K562 (cell line): ENCODE measurements around the gene SIGLEC14. TPM values are rescaled to one million over a fixed set of nuclear protein-coding genes. Genes with fewer than 3 reads are reported as not detected.

ENCODE experiments used
- ATAC-seq: fragments of 200-7000 bp; cut with Tn5 transposase; 3 replicates; pipeline ENCODE4 v1.9.1; 2020; ENCODE audit warnings: moderate library complexity
- BruUV-seq: library from RNA; stranded (reverse); fragments of 400-500 nt; replicated peaks from 2 replicates; lab custom pipeline; 2021; lab: Mats Ljungman, UMichigan
- CTCF ChIA-PET: fragments of 300-600 bp; formaldehyde crosslinking; extraction: SDS; loops from one replicate; lab custom pipeline; 2021; ENCODE audit warnings: low intra/inter-chr PET ratio; lab: Yijun Ruan, JAX
- POLR2A ChIA-PET: fragments of 300-600, 350-650 bp; sonication (Branson Sonifier 250); formaldehyde crosslinking; extraction: SDS; loops from one replicate; lab custom pipeline; 2021; ENCODE audit warnings: antibody characterized with exemption, inconsistent platforms; lab: Yijun Ruan, JAX
- DNase-seq, 4 experiments: peaks; one replicate each; pipeline versions ENCODE4 v3.0.0 to v3.0.0-alpha.2; 2011 to 2018; ENCODE audit warnings: low spot score in 3 of 4, mixed read lengths in 3 of 4; ENCODE audit errors: extremely low read depth in 1 of 4
- FAIRE-seq: peaks from 2 replicates; lab custom pipeline; 2011; peaks lifted over from hg19 to GRCh38; lab: Jason Lieb, UNC
- H2AFZ ChIP-seq: 2 replicates; pipeline ENCODE4 v1.6.0; 2011; ENCODE audit warnings: low read depth, low read length, control low read depth, inconsistent platforms
- H3K27ac ChIP-seq: fragments of 200-600 bp; 3 replicates; pipeline ENCODE4 v1.8.0; 2011; ENCODE audit warnings: low read depth, mild to moderate bottlenecking, control low read depth, inconsistent platforms, low read length, moderate library complexity, mixed read lengths; ENCODE audit errors: extremely low read depth
- H3K27me3 ChIP-seq, 2 experiments: fragments of 300-600 bp in 1 of 2; 2 replicates in 1 of 2; 3 replicates in 1 of 2; pipeline versions ENCODE4 v1.6.0 to v1.8.0; 2011; ENCODE audit warnings: inconsistent platforms in 2 of 2, low read length in 2 of 2, mild to moderate bottlenecking in 1 of 2, mixed read lengths in 1 of 2, moderate library complexity in 1 of 2; ENCODE audit not compliant: control insufficient read depth in 2 of 2, insufficient read depth in 2 of 2
- H3K36me3 ChIP-seq: fragments of 300-600 bp; 3 replicates; pipeline ENCODE4 v1.8.0; 2011; ENCODE audit warnings: mild to moderate bottlenecking, low read length, inconsistent platforms; ENCODE audit not compliant: control insufficient read depth, insufficient read depth
- H3K4me1 ChIP-seq, 2 experiments: fragments of 200-600 bp in 1 of 2; replicated peaks in 1 of 2; 2 replicates in 1 of 2; 3 replicates in 1 of 2; pipeline versions ENCODE4 v1.5.1 to v1.8.0; 2011; ENCODE audit warnings: inconsistent platforms in 2 of 2, low read length in 2 of 2, mild to moderate bottlenecking in 1 of 2, mixed read lengths in 1 of 2, moderate library complexity in 1 of 2; ENCODE audit not compliant: control insufficient read depth in 2 of 2, insufficient read depth in 2 of 2
- H3K4me2 ChIP-seq: 2 replicates; pipeline ENCODE4 v1.6.1; 2011; ENCODE audit warnings: low read length, control low read depth, inconsistent platforms, mixed read lengths; ENCODE audit not compliant: insufficient read depth
- H3K4me3 ChIP-seq: fragments of 200-600 bp; sonication (generic), shearing (Covaris generic); 2 replicates; pipeline ENCODE4 v1.5.1; 2016; ENCODE audit warnings: control low read depth, inconsistent platforms
- H3K79me2 ChIP-seq: fragments of 200-600 bp; 3 replicates; pipeline ENCODE4 v1.8.0; 2011; ENCODE audit warnings: low read length, inconsistent platforms; ENCODE audit not compliant: control insufficient read depth, insufficient read depth
- H3K9ac ChIP-seq, 2 experiments: 2 replicates each; pipeline versions ENCODE4 v1.6.0 to v1.6.1; 2011; ENCODE audit warnings: low read depth in 2 of 2, low read length in 2 of 2, control low read depth in 1 of 2, inconsistent platforms in 1 of 2, mild to moderate bottlenecking in 1 of 2, mixed read lengths in 1 of 2; ENCODE audit not compliant: insufficient read depth in 1 of 2
- H3K9me1 ChIP-seq: one replicate; pipeline ENCODE4 v1.6.0; 2011; ENCODE audit warnings: inconsistent platforms, mild to moderate bottlenecking, low read length, moderate library complexity; ENCODE audit not compliant: control insufficient read depth, insufficient read depth
- H3K9me3 ChIP-seq: replicated peaks from 2 replicates; pipeline ENCODE4 v1.5.1; 2011; ENCODE audit warnings: low read depth, low read length, inconsistent platforms; ENCODE audit not compliant: control insufficient read depth, insufficient read depth
- H4K20me1 ChIP-seq: replicated peaks from 2 replicates; pipeline ENCODE4 v1.6.1; 2011; ENCODE audit warnings: low read length, inconsistent platforms, mixed read lengths; ENCODE audit not compliant: control insufficient read depth, insufficient read depth
- COPS2 ChIP-seq: fragments of 450-650 bp; conservative IDR thresholded peaks from 2 replicates; pipeline ENCODE4 v1.6.1; 2016; ENCODE audit warnings: mild to moderate bottlenecking, moderate library complexity
- ELK3 ChIP-seq: fragments of 450-650 bp; formaldehyde crosslinking; IDR thresholded peaks from 2 replicates; pipeline ENCODE4 v1.4.0; 2020; ENCODE audit warnings: mild to moderate bottlenecking
- FOXJ2 ChIP-seq: fragments of 200-800 bp; sonication (Bioruptor generic); IDR thresholded peaks from 2 replicates; pipeline ENCODE4 v1.6.1; 2016; ENCODE audit warnings: missing genetic modification characterization, missing compliant biosample characterization
- GABPB1 ChIP-seq: sonication (generic); formaldehyde crosslinking; IDR thresholded peaks from 2 replicates; pipeline ENCODE4 v1.8.0; 2022; ENCODE audit warnings: mild to moderate bottlenecking, missing genetic modification reagents
- PCBP1 ChIP-seq: fragments of 200-400 bp; formaldehyde crosslinking; IDR thresholded peaks from 2 replicates; pipeline ENCODE4 v1.6.1; 2018; ENCODE audit warnings: mild to moderate bottlenecking, low read depth, low read length; ENCODE audit not compliant: poor library complexity, severe bottlenecking
- PRDM10 ChIP-seq: fragments of 450-650 bp; IDR thresholded peaks from 2 replicates; pipeline ENCODE4 v1.6.1; 2018; ENCODE audit not compliant: partially characterized antibody
- PTTG1 ChIP-seq: fragments of 450-650 bp; IDR thresholded peaks from 2 replicates; pipeline ENCODE4 v1.6.1; 2016; ENCODE audit warnings: low read depth, mild to moderate bottlenecking, missing genetic modification characterization, missing compliant biosample characterization
- SIRT6 ChIP-seq: IDR thresholded peaks from one replicate; pipeline ENCODE4 v1.6.1; 2012; ENCODE audit warnings: low read depth, mild to moderate bottlenecking, control low read depth, inconsistent platforms, low read length, moderate library complexity
- SREBF2 ChIP-seq: sonication (generic); formaldehyde crosslinking; IDR thresholded peaks from 2 replicates; pipeline ENCODE4 v1.4.0; 2020; ENCODE audit warnings: mild to moderate bottlenecking, missing genetic modification reagents
- TFE3 ChIP-seq: fragments of 450-650 bp; formaldehyde crosslinking; IDR thresholded peaks from 2 replicates; pipeline ENCODE4 v1.4.0; 2020; ENCODE audit warnings: mild to moderate bottlenecking, mixed read lengths
- USF1 ChIP-seq: sonication (generic); formaldehyde crosslinking; IDR thresholded peaks from 2 replicates; pipeline ENCODE4 v1.9.0; 2022; ENCODE audit warnings: mild to moderate bottlenecking, missing genetic modification reagents
- WGBS: fragments of 100-300 bp; shearing (Covaris generic); methylation state at CpG from one replicate; pipeline ENCODE4 v1.1.6; 2016; ENCODE audit warnings: low coverage, mixed read lengths; ENCODE audit not compliant: insufficient coverage; ENCODE audit errors: missing lambda C conversion rate; 5-methylcytosine and 5-hydroxymethylcytosine counted together
- in situ Hi-C: fragments of 300-500 bp; cut with MboI; formaldehyde crosslinking; loops from 4 replicates; pipeline ENCODE4 v1.15.0; 2018; ENCODE audit warnings: inconsistent platforms, mixed read lengths
- intact Hi-C: fragments of 100-400 bp; cut with micrococcal nuclease; formaldehyde crosslinking; loops from 2 replicates; pipeline ENCODE4 v1.14.2; 2022
- polyA plus RNA-seq, 8 experiments: library from polyadenylated mRNA; depleted of rRNA in 4 of 8; stranded (reverse) in 5 of 8; unstranded in 3 of 8; fragments of >200 nt; fragmentation: Nextera tagmentation in 2 of 8; fragmentation: Illumina TruSeq in 1 of 8; extraction: Ambion mirVana in 2 of 8; extraction: Trizol in 1 of 8; gene quantifications; 2 replicates each; pipeline versions ENCODE4 v1.2.1 to v1.2.3, GENCODE V29; 2011 to 2014; ENCODE audit warnings: inconsistent platforms in 1 of 8, missing spikeins in 1 of 8
- total RNA-seq, 7 experiments: library from RNA; depleted of rRNA in 6 of 7; stranded (reverse); fragments of >200 nt in 6 of 7; fragmentation: Illumina TruSeq in 2 of 7; extraction: Trizol in 2 of 7; gene quantifications; 2 replicates each; pipeline versions ENCODE4 v1.2.1 to v1.2.3, GENCODE V29; 2011 to 2021; ENCODE audit warnings: low replicate concordance in 1 of 7

The SIGLEC14 gene
- total and polyA plus RNA-seq, 9 of the 15 experiments (the other 6 are each of a cell fraction or from before 2014, with no cell fraction given): not detected

GRCh38 chr19:51610576-51610975, 36.0 kb downstream of the SIGLEC14 start (continued):
- no peak for TF ChIP-seq PCBP1
- TF ChIP-seq TFE3 (CRISPR knock-in tag): no peak
- TF ChIP-seq, all 486 proteins: peak for 0

GRCh38 chr19:51607920-51608562, 38.6 kb downstream of the SIGLEC14 start:
- no peak overlapping the region for H3K4me2 ChIP-seq
- H3K9me3 ChIP-seq: no peaks in the 10 kb centered on the region
- peak; percentile 82 to 93 (median 88) for DNase-seq
- H3K4me1 ChIP-seq: no peaks in the 10 kb centered on the region
- peak; percentile 97 for ATAC-seq
- peak; percentile 95 for FAIRE-seq
- in situ Hi-C loops: no loop called here
- H3K36me3 ChIP-seq: no peaks in the 10 kb centered on the region
- intact Hi-C loops: loop anchor here (5.0 kb wide), 1 partner anchor 56 kb away; no protein-coding TSS in a partner anchor
- H4K20me1 ChIP-seq: no peaks in the 10 kb centered on the region
- H3K27ac ChIP-seq: no peak overlapping the region
- H3K4me3 ChIP-seq: no peak overlapping the region
- H3K9ac ChIP-seq: no peak overlapping the region
- no peaks in the 10 kb centered on the region for H3K9me1 ChIP-seq
- WGBS: 8% methylated on average over 13 of the region's 13 CpGs
- BruUV-seq: no TSS peak
- no peak overlapping the region for H2AFZ ChIP-seq
- ChIA-PET CTCF (interaction anchor here (0.6 to 0.7 kb wide), 3 partner anchors 32 to 187 kb away, joined by 3 read pairs; no protein-coding TSS in a partner anchor), POLR2A (interaction anchor here (0.6 to 0.9 kb wide), 2 partner anchors 13 to 141 kb away, joined by 3 read pairs; no protein-coding TSS in a partner anchor)
- H3K79me2 ChIP-seq: no peaks in the 10 kb centered on the region
- H3K27me3 ChIP-seq: peaks cover 0 to 13% of the 10 kb centered on the region in 2 experiments; a peak in 2 of 5 replicates
- no peak for TF ChIP-seq SREBF2 (CRISPR knock-in tag)
- peak; percentile 40; the same call in 1 of the 2 replicates for TF ChIP-seq USF1
- no peak for TF ChIP-seq COPS2
- no peak for TF ChIP-seq SIRT6
- peak; percentile 83 for TF ChIP-seq GABPB1
- peak; percentile 44; the same call in 1 of the 2 replicates for TF ChIP-seq FOXJ2
- TF ChIP-seq PTTG1 (tag): no peak
- no peak for TF ChIP-seq ELK3 (CRISPR knock-in tag)
- no peak for TF ChIP-seq PRDM10
